HepG2 (cell line): Measurements from ENCODE around the gene SEC16A. TPM values are rescaled to one million over a fixed set of nuclear protein-coding genes. Genes with fewer than 3 reads are reported as not detected.

Experiments
- AGO1 ChIP-seq: fragments of 200-400 bp; formaldehyde crosslinking; IDR thresholded peaks from 2 replicates; pipeline ENCODE4 v1.6.1; 2017; ENCODE audit warnings: mild to moderate bottlenecking, low read depth, low read length, moderate library complexity; ENCODE audit not compliant: poor library complexity, severe bottlenecking
- BHLHE40 ChIP-seq: IDR thresholded peaks from 2 replicates; pipeline ENCODE4 v1.6.1; 2011; ENCODE audit warnings: low read length, improper control_type of control experiment
- DMAP1 ChIP-seq: IDR thresholded peaks from 2 replicates; pipeline ENCODE4 v1.6.1; 2016
- ETV6 ChIP-seq: sonication (generic); formaldehyde crosslinking; conservative IDR thresholded peaks from 2 replicates; pipeline ENCODE4 v1.4.0; 2020; ENCODE audit warnings: missing genetic modification reagents
- HES4 ChIP-seq: sonication (generic); formaldehyde crosslinking; IDR thresholded peaks from 2 replicates; pipeline ENCODE4 v1.9.0; 2021; ENCODE audit warnings: mild to moderate bottlenecking, missing genetic modification reagents, borderline replicate concordance
- HMG20A ChIP-seq: IDR thresholded peaks from 2 replicates; pipeline ENCODE4 v1.6.1; 2016; ENCODE audit warnings: borderline replicate concordance
- JDP2 ChIP-seq: sonication (generic); formaldehyde crosslinking; IDR thresholded peaks from 2 replicates; pipeline ENCODE4 v1.8.1; 2022; ENCODE audit warnings: missing genetic modification reagents, borderline replicate concordance
- MAFG ChIP-seq: sonication (generic); formaldehyde crosslinking; IDR thresholded peaks from 2 replicates; pipeline ENCODE4 v1.5.1; 2020; ENCODE audit warnings: mild to moderate bottlenecking, missing genetic modification reagents
- NBN ChIP-seq: fragments of 450-650 bp; conservative IDR thresholded peaks from 2 replicates; pipeline ENCODE4 v1.6.1; 2017
- NCOA2 ChIP-seq: sonication (generic); formaldehyde crosslinking; IDR thresholded peaks from 2 replicates; pipeline ENCODE4 v1.8.0; 2022; ENCODE audit warnings: inconsistent platforms
- NFE2 ChIP-seq: sonication (generic); formaldehyde crosslinking; IDR thresholded peaks from 2 replicates; pipeline ENCODE4 v1.4.0; 2020; ENCODE audit warnings: missing genetic modification reagents
- NR2F1 ChIP-seq, 2 experiments: fragments of 450-650 bp in 1 of 2; formaldehyde crosslinking in 1 of 2; IDR thresholded peaks; 2 replicates each; pipeline versions ENCODE4 v1.5.0 to v1.6.1; 2016 to 2020; ENCODE audit warnings: mild to moderate bottlenecking in 1 of 2, missing compliant biosample characterization in 1 of 2, missing genetic modification reagents in 1 of 2, moderate library complexity in 1 of 2
- SATB2 ChIP-seq: sonication (generic); formaldehyde crosslinking; IDR thresholded peaks from 2 replicates; pipeline ENCODE4 v1.5.0; 2020; ENCODE audit warnings: missing genetic modification reagents
- SOX13 ChIP-seq, 3 experiments: fragments of 450-650 bp in 1 of 3; sonication (generic) in 1 of 3; formaldehyde crosslinking in 1 of 3; IDR thresholded peaks in 2 of 3; conservative IDR thresholded peaks in 1 of 3; 2 replicates each; pipeline versions ENCODE4 v1.5.0 to v1.6.1; 2016 to 2020; ENCODE audit warnings: antibody characterized with exemption in 1 of 3, mild to moderate bottlenecking in 1 of 3, missing compliant biosample characterization in 1 of 3, missing genetic modification reagents in 1 of 3, moderate library complexity in 1 of 3
- STAG1 ChIP-seq: sonication (generic); formaldehyde crosslinking; IDR thresholded peaks from 2 replicates; pipeline ENCODE4 v1.4.0; 2020; ENCODE audit warnings: missing genetic modification reagents
- TARDBP ChIP-seq: sonication (generic); formaldehyde crosslinking; IDR thresholded peaks from 2 replicates; pipeline ENCODE4 v1.8.0; 2022; ENCODE audit warnings: mild to moderate bottlenecking, missing genetic modification reagents
- YEATS4 ChIP-seq: sonication (generic); formaldehyde crosslinking; IDR thresholded peaks from 2 replicates; pipeline ENCODE4 v1.4.0; 2020; ENCODE audit warnings: missing genetic modification reagents, borderline replicate concordance
- ZFP1 ChIP-seq: IDR thresholded peaks from 2 replicates; pipeline ENCODE4 v1.6.1; 2016
- ZMAT3 ChIP-seq: sonication (generic); formaldehyde crosslinking; conservative IDR thresholded peaks from 2 replicates; pipeline ENCODE4 v1.7.0; 2021; ENCODE audit warnings: missing genetic modification reagents
- ZNF235 ChIP-seq: sonication (generic); formaldehyde crosslinking; IDR thresholded peaks from 2 replicates; pipeline ENCODE4 v1.8.1; 2023; ENCODE audit warnings: mild to moderate bottlenecking, missing genetic modification reagents, borderline replicate concordance
- ZNF563 ChIP-seq: sonication (generic); formaldehyde crosslinking; IDR thresholded peaks from 2 replicates; pipeline ENCODE4 v1.8.0; 2022; ENCODE audit warnings: mild to moderate bottlenecking, moderate library complexity, missing genetic modification reagents
- ZNF790 ChIP-seq: sonication (generic); formaldehyde crosslinking; IDR thresholded peaks from 2 replicates; pipeline ENCODE4 v1.8.0; 2022; ENCODE audit warnings: missing genetic modification reagents, mild to moderate bottlenecking, borderline replicate concordance
- ZSCAN12 ChIP-seq: sonication (generic); formaldehyde crosslinking; IDR thresholded peaks from 2 replicates; pipeline ENCODE4 v1.9.0; 2021; ENCODE audit warnings: mild to moderate bottlenecking, missing genetic modification reagents
- polyA plus RNA-seq, 8 experiments: library from polyadenylated mRNA; depleted of rRNA in 3 of 8; stranded (reverse) in 7 of 8; unstranded in 1 of 8; fragments of >200 nt; fragmentation: Illumina TruSeq in 4 of 8; extraction: Trizol in 4 of 8; gene quantifications; 2 replicates each; pipeline versions ENCODE4 v1.2.1 to v1.2.3, GENCODE V29; 2011 to 2016; ENCODE audit warnings: low read depth in 4 of 8, missing spikeins in 1 of 8, mixed read lengths in 1 of 8; ENCODE audit not compliant: insufficient read depth in 1 of 8
- total RNA-seq, 5 experiments: library from RNA; depleted of rRNA; stranded (reverse); fragments of >200 nt; fragmentation: Illumina TruSeq; extraction: Trizol; gene quantifications; 2 replicates each; pipeline ENCODE4 v1.2.3, GENCODE V29; 2016; ENCODE audit warnings: low read depth in 1 of 5
- TF ChIP-seq, protein P1 (sequence below): sonication (generic); formaldehyde crosslinking; IDR thresholded peaks from 2 replicates; pipeline ENCODE4 v1.4.0; 2020; ENCODE audit warnings: missing genetic modification reagents
- TF ChIP-seq, protein P2 (sequence below): sonication (generic); formaldehyde crosslinking; IDR thresholded peaks from 2 replicates; pipeline ENCODE4 v1.8.0; 2022; ENCODE audit warnings: missing genetic modification reagents, mild to moderate bottlenecking, borderline replicate concordance
- TF ChIP-seq, protein P3 (sequence below): sonication (generic); formaldehyde crosslinking; IDR thresholded peaks from 2 replicates; pipeline ENCODE4 v1.4.0; 2020; ENCODE audit warnings: mild to moderate bottlenecking, missing genetic modification reagents
- TF ChIP-seq, protein P4 (sequence below): sonication (generic); formaldehyde crosslinking; IDR thresholded peaks from 2 replicates; pipeline ENCODE4 v1.5.0; 2020; ENCODE audit warnings: missing genetic modification reagents

The SEC16A gene
- total and polyA plus RNA-seq, 2 of the 13 experiments (the other 11 are each of a cell fraction or from before 2014, with no cell fraction given): 15.9 to 18.9 TPM

DNA sequence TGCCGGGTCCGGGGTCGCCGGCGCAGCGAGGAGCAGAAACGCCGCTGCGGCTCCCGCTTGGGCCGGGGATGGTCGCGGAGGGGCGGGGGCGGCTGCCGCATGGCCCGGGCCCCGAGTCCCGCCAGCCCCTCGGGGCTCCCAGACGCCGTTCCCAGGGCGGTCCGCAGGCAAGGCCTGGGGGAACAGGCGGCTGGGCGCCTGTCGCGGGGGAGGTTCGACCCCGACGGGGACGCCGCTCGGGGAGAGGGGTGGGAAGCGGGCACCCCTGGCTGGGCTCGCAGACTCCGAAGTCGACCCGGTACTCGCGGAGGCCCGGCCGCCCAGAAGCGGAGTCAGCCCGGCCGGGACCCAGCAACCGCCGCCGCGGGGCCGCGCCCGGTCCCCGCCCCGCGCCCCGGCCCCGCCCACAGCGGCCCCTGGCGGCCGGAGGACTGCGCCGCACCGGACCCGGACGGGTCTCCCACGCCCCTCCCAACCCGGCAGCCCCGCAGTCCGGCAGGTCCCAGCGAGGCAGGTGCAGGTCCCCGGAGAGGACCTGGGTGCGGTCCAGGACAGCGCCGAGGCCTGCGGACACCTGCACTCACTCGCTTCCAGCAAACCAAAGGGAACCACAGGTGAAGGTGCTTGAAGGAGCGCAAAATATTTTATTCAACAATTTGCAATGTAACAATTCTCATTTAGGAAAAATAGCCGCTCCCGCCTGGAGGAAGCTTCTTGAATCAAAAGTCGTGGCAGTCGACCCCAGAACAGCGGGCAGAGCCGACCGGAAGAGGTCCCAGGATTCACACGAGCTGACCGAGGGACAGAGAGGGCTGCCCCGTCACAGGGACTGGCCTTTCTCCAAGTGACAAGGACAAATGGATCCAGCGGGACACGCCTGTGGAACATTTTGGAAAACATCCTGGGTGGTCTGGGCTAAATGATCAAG is 43.1 kb downstream of the SEC16A start, which contains the start of gene INPP5E (continued):
- TF ChIP-seq, protein P1, sequence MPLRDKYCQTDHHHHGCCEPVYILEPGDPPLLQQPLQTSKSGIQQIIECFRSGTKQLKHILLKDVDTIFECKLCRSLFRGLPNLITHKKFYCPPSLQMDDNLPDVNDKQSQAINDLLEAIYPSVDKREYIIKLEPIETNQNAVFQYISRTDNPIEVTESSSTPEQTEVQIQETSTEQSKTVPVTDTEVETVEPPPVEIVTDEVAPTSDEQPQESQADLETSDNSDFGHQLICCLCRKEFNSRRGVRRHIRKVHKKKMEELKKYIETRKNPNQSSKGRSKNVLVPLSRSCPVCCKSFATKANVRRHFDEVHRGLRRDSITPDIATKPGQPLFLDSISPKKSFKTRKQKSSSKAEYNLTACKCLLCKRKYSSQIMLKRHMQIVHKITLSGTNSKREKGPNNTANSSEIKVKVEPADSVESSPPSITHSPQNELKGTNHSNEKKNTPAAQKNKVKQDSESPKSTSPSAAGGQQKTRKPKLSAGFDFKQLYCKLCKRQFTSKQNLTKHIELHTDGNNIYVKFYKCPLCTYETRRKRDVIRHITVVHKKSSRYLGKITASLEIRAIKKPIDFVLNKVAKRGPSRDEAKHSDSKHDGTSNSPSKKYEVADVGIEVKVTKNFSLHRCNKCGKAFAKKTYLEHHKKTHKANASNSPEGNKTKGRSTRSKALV (CRISPR knock-in tag): no peak
- no peak for TF ChIP-seq TARDBP (CRISPR knock-in tag)
- TF ChIP-seq ZFP1: no peak
- no peak for TF ChIP-seq HES4 (CRISPR knock-in tag)
- no peak for TF ChIP-seq ETV6 (CRISPR knock-in tag)
- no peak for TF ChIP-seq STAG1 (CRISPR knock-in tag)
- TF ChIP-seq YEATS4 (CRISPR knock-in tag): peak; percentile 24; the same call in 1 of the 2 replicates
- TF ChIP-seq NBN: no peak
- TF ChIP-seq MAFG (CRISPR knock-in tag): 0 out of 2 replicates have a peak, but pooled peaks have one; percentile 11
- TF ChIP-seq ZNF790 (CRISPR knock-in tag): no peak
- TF ChIP-seq ZMAT3: 0 out of 2 replicates have a peak, but pooled peaks have one; percentile 40
- no peak for TF ChIP-seq DMAP1 (CRISPR knock-in tag)
- peak; percentile 67 for TF ChIP-seq ZNF563 (CRISPR knock-in tag)
- TF ChIP-seq, protein P2, sequence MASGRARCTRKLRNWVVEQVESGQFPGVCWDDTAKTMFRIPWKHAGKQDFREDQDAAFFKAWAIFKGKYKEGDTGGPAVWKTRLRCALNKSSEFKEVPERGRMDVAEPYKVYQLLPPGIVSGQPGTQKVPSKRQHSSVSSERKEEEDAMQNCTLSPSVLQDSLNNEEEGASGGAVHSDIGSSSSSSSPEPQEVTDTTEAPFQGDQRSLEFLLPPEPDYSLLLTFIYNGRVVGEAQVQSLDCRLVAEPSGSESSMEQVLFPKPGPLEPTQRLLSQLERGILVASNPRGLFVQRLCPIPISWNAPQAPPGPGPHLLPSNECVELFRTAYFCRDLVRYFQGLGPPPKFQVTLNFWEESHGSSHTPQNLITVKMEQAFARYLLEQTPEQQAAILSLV (CRISPR knock-in tag): no peak
- TF ChIP-seq HMG20A (CRISPR knock-in tag): no peak
- no peak for TF ChIP-seq NCOA2 (CRISPR knock-in tag)
- TF ChIP-seq ZNF235: no peak
- TF ChIP-seq, protein P3, sequence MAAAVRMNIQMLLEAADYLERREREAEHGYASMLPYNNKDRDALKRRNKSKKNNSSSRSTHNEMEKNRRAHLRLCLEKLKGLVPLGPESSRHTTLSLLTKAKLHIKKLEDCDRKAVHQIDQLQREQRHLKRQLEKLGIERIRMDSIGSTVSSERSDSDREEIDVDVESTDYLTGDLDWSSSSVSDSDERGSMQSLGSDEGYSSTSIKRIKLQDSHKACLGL (CRISPR knock-in tag): no peak; the same call in 1 of the 2 replicates
- TF ChIP-seq ZSCAN12 (CRISPR knock-in tag): no peak; the same call in 1 of the 2 replicates
- no peak for TF ChIP-seq BHLHE40
- no peak for TF ChIP-seq JDP2 (CRISPR knock-in tag)
- TF ChIP-seq NR2F1 (CRISPR knock-in tag; IDR thresholded peaks at IDR 0.05): no peak
- TF ChIP-seq, protein P4, sequence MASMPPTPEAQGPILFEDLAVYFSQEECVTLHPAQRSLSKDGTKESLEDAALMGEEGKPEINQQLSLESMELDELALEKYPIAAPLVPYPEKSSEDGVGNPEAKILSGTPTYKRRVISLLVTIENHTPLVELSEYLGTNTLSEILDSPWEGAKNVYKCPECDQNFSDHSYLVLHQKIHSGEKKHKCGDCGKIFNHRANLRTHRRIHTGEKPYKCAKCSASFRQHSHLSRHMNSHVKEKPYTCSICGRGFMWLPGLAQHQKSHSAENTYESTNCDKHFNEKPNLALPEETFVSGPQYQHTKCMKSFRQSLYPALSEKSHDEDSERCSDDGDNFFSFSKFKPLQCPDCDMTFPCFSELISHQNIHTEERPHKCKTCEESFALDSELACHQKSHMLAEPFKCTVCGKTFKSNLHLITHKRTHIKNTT (CRISPR knock-in tag): no peak
- TF ChIP-seq SATB2 (CRISPR knock-in tag): no peak
- no peak for TF ChIP-seq AGO1
- TF ChIP-seq SOX13 (IDR thresholded peaks at IDR 0.05): no peak
- TF ChIP-seq SOX13 (CRISPR knock-in tag; conservative IDR thresholded peaks at IDR 0.05 in 1 of 2, IDR thresholded peaks at IDR 0.05 in 1 of 2): no peak
- TF ChIP-seq NFE2 (CRISPR knock-in tag): no peak
